Measurements from ENCODE around the gene ING4.
A peak's percentile ranks its signal among the peaks of the same experiment; 100 is the strongest.

ING4 gene

GRCh38 chr12:6607751-6608591 lies 54.9 kb downstream of the ING4 start:
- peak; percentile 42 for DNase-seq (ENCODE audit: low read depth, low spot score)

GRCh38 chr12:6606331-6607131 lies 56.4 kb downstream of the ING4 start:
- no peak for DNase-seq (ENCODE audit: low read depth, low spot score)

- no peak for DNase-seq (ENCODE audit: low read depth, low spot score)
These were observed 57.2 kb downstream of the ING4 start for GRCh38 chr12:6605421-6606330.

DNA sequence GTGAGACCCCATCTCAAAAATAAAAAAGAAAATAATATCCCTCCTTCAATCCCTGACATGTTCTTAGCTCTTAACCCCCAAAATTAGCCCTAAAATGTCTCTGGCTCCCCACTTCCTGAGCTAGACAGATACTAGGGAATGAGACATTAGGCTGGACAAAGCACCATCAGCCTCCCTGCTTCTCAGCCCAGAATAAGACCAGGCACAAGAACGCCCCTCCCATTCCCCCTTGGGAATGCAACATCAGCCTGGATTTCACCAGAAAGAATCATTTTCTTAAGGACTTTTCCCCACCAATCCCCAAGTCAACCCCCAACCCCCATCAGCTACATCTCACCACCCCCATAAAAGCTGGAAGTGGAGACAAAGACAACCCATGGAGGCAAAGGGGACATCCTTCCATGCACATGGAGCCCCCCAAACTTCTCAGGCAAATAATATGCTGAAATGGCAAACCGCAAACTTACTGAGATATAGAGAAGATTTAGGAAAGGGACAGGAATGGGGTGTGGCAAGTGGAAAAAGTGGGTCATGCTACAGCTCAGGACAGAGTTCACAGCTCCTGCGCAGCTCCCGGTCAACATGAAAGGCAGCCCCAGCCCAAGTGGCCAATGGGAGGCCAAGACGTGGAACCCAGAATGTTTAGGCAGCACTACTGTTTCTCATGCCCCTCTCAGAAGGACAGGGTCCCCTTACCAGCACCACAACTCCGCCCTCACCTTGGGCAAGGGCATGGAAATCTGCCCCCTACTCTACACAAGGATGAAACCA lies 58.5 kb downstream of the ING4 start:
- no peak for DNase-seq (ENCODE audit: low read depth, low spot score)

- no peak for DNase-seq (ENCODE audit: low read depth, low spot score)
These were observed 59.8 kb downstream of the ING4 start for GRCh38 chr12:6603095-6603567.

DNA sequence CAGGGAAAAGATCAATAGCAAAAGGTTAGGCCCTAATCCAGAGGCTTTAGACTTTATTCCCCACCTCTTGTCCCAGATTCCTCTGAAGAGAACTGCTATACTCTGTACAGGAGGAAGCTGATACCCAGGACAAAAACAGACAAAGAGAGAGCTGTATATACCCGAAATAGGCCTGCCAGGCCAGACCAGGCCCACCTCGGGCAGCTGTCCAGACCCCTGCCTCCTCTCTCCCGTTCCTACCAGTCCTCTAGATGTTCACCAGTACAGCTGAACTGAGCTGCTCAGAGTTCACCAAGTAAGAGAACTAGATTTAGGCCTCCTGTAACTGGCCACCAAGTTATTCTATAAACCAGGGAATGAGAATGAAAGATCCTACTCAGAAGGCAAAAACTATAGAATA lies 60.4 kb downstream of the ING4 start:
- no peak for DNase-seq (ENCODE audit: low read depth, low spot score)

All from activated naive CD8-positive, alpha-beta T cell treated with anti-CD3 and anti-CD28 coated beads, Interleukin-2, amount 50 U/mL, for 16 hours (primary cell).